D341Med (cell line): ENCODE data around the gene DDX27.
"Not testable (repeated sequence)": the region's sequence is repeated elsewhere in the genome, so short reads cannot be mapped to it uniquely, and the experiment has no call there.

Experiments
- DNase-seq: peaks from one replicate; pipeline ENCODE4 v3.0.0; 2012; ENCODE audit warnings: low spot score

The DDX27 gene

GRCh38 chr20:49207076-49207475, 12.1 kb upstream of the DDX27 start:
- DNase-seq = peak; percentile 51

GRCh38 chr20:49210101-49210756, 9.0 kb upstream of the DDX27 start:
- no peak for DNase-seq

GRCh38 chr20:49210757-49211110, 8.5 kb upstream of the DDX27 start:
- DNase-seq = no peak

- no peak for DNase-seq
These were observed 4.6 kb upstream of the DDX27 start for GRCh38 chr20:49214571-49214970.

GRCh38 chr20:49215232-49215631, 4.0 kb upstream of the DDX27 start:
- DNase-seq = no peak

GRCh38 chr20:49216991-49217578, 2.1 kb upstream of the DDX27 start:
- DNase-seq = peak; percentile 72

GRCh38 chr20:49218739-49219090, 501 bp upstream of the DDX27 start:
- DNase-seq = not testable (repeated sequence)

- DNase-seq = no peak
These were observed 962 bp downstream of the DDX27 start for GRCh38 chr20:49219924-49220831.

- DNase-seq = no peak
These were observed 6.7 kb downstream of the DDX27 start for GRCh38 chr20:49225896-49226295.

- peak; percentile 87 for DNase-seq
These were observed 9.5 kb downstream of the DDX27 start for GRCh38 chr20:49228676-49229075.

GRCh38 chr20:49229381-49229780, 10.2 kb downstream of the DDX27 start:
- DNase-seq = no peak

GRCh38 chr20:49230021-49230420, 10.8 kb downstream of the DDX27 start:
- DNase-seq = no peak

- peak; percentile 80 for DNase-seq
These were observed 11.4 kb downstream of the DDX27 start for GRCh38 chr20:49230561-49231133.

GRCh38 chr20:49231471-49231870, 12.3 kb downstream of the DDX27 start:
- DNase-seq = no peak

GRCh38 chr20:49233226-49233625, 14.0 kb downstream of the DDX27 start:
- DNase-seq = no peak

GRCh38 chr20:49234831-49235230, 15.6 kb downstream of the DDX27 start:
- no peak for DNase-seq

GRCh38 chr20:49236301-49236700, 17.1 kb downstream of the DDX27 start:
- no peak for DNase-seq

GRCh38 chr20:49237531-49237930, 18.3 kb downstream of the DDX27 start:
- DNase-seq = no peak

GRCh38 chr20:49245921-49246740, 26.9 kb downstream of the DDX27 start:
- peak; percentile 72 for DNase-seq

- no peak for DNase-seq
These were observed 28.0 kb downstream of the DDX27 start for GRCh38 chr20:49247169-49247723.

GRCh38 chr20:49247792-49248191, 28.6 kb downstream of the DDX27 start:
- no peak for DNase-seq

GRCh38 chr20:49248301-49248700, 29.1 kb downstream of the DDX27 start:
- no peak for DNase-seq
